Gastrocnemius medialis (tissue), 4 donors: ENCODE results near the gene LRMDA. TPM values are rescaled to one million over a fixed set of nuclear protein-coding genes. Genes with fewer than 3 reads are reported as not detected.

Source experiments
- ATAC-seq, 2 donors: fragments of 150-250 bp; one replicate each; pipeline ENCODE4 v1.9.1; 2016
- DNase-seq, 2 donors: peaks; one replicate each; pipeline ENCODE4 v3.0.0-alpha.2; 2019
- H3K27ac ChIP-seq, 4 donors: fragments of 200-600 bp; sonication (generic); 1 replicate in 1 of 4; 2 replicates in 3 of 4; pipeline ENCODE4 v1.5.1; 2016 to 2018; ENCODE audit warnings: mild to moderate bottlenecking in 2 of 4, moderate library complexity in 1 of 4
- H3K27me3 ChIP-seq, 3 donors: fragments of 200-600 bp; sonication (generic) in 2 of 3; 1 replicate in 1 of 3; 2 replicates in 2 of 3; pipeline versions ENCODE4 v1.5.1 to v1.6.0; 2016 to 2019; ENCODE audit warnings: mild to moderate bottlenecking in 1 of 3, moderate library complexity in 1 of 3
- H3K36me3 ChIP-seq, 2 donors: fragments of 200-600 bp; sonication (generic) in 1 of 2; one replicate each; pipeline ENCODE4 v1.5.1; 2017 to 2018
- H3K4me1 ChIP-seq, 2 donors: fragments of 200-600 bp; sonication (generic) in 1 of 2; one replicate each; pipeline ENCODE4 v1.5.1; 2016 to 2017; ENCODE audit warnings: mild to moderate bottlenecking in 2 of 2
- H3K4me3 ChIP-seq, 4 donors: fragments of 200-600 bp; sonication (generic) in 3 of 4; 1 replicate in 1 of 4; 2 replicates in 3 of 4; pipeline ENCODE4 v1.5.1; 2016 to 2019; ENCODE audit warnings: mild to moderate bottlenecking in 2 of 4
- H3K9me3 ChIP-seq, 3 donors: fragments of 200-600 bp; sonication (generic) in 2 of 3; 1 replicate in 1 of 3; 2 replicates in 2 of 3; pipeline ENCODE4 v1.5.1; 2016 to 2019
- POLR2A ChIP-seq, 2 donors: fragments of 450-650 bp; IDR thresholded peaks; one replicate each; pipeline ENCODE4 v1.6.1; 2017; ENCODE audit warnings: antibody characterized with exemption in 2 of 2, mild to moderate bottlenecking in 2 of 2, moderate library complexity in 2 of 2
- in situ Hi-C, 4 donors: fragments of 200-750 bp; cut with MboI; loops; one replicate each; pipeline versions ENCODE4 v1.15.0 to v1.8.0; 2017; ENCODE audit warnings: low sequenced_read_pairs in 4 of 4
- intact Hi-C: fragments of 100-400 bp; cut with DNase I; formaldehyde crosslinking; loops from one replicate; pipeline ENCODE4 v1.15.1; 2023; ENCODE audit warnings: low total_unique reads
- total RNA-seq, 4 donors: library from RNA; depleted of rRNA; stranded (reverse); fragments of >200 nt; gene quantifications; one replicate each; pipeline versions ENCODE4 v1.1.0 to v1.2.3, GENCODE V29; 2016
- TF ChIP-seq, protein P1 (sequence below), 5 experiments: fragments of 450-650 bp in 3 of 5; fragments of 200-600 bp in 2 of 5; sonication (generic) in 2 of 5; IDR thresholded peaks in 4 of 5; conservative IDR thresholded peaks in 1 of 5; 1 replicate in 4 of 5; 2 replicates in 1 of 5; pipeline ENCODE4 v1.5.1; 2016 to 2019; ENCODE audit warnings: antibody characterized with exemption in 5 of 5, mild to moderate bottlenecking in 3 of 5, moderate library complexity in 3 of 5

LRMDA gene
- total RNA-seq, 4 donors from 2014 or later = 0.80 to 4.5 (median 1.4) TPM

DNA sequence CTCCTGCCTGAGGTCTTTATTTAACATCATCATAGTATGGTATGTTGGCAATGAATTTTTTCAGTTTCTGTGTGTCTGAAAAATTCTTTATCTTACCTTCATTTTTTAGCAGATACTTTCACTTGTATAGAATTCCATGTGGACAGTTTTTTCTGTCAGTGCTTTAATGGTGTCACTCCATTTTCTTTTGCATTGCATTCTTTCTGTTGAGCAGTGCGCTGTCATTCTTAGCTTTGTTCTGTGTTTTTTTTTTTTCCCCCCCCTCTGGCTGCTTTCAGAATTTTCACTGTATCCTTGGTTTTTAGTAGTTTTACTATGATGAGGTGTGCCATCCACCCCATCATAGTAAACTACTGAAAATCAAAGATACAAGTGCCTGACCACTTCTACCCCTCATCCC is 120.7 kb downstream of the LRMDA start:
- no peak overlapping the region for H3K4me3 ChIP-seq
- in situ Hi-C loops = no loop called here
- intact Hi-C loops = no loop called here
- no peak overlapping the region for H3K27ac ChIP-seq
- no peak for ATAC-seq
- no peak for TF ChIP-seq POLR2A (IDR thresholded peaks at IDR 0.05)
- TF ChIP-seq, protein P1, sequence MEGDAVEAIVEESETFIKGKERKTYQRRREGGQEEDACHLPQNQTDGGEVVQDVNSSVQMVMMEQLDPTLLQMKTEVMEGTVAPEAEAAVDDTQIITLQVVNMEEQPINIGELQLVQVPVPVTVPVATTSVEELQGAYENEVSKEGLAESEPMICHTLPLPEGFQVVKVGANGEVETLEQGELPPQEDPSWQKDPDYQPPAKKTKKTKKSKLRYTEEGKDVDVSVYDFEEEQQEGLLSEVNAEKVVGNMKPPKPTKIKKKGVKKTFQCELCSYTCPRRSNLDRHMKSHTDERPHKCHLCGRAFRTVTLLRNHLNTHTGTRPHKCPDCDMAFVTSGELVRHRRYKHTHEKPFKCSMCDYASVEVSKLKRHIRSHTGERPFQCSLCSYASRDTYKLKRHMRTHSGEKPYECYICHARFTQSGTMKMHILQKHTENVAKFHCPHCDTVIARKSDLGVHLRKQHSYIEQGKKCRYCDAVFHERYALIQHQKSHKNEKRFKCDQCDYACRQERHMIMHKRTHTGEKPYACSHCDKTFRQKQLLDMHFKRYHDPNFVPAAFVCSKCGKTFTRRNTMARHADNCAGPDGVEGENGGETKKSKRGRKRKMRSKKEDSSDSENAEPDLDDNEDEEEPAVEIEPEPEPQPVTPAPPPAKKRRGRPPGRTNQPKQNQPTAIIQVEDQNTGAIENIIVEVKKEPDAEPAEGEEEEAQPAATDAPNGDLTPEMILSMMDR (IDR thresholded peaks at IDR 0.05 in 4 of 5, conservative IDR thresholded peaks at IDR 0.05 in 1 of 5) = no peak
- H3K4me1 ChIP-seq = no peaks in the 10 kb centered on the region
- peaks cover 0 to 4% (median 0%) of the 10 kb centered on the region in 3 donors for H3K9me3 ChIP-seq
- H3K36me3 ChIP-seq = no peaks in the 10 kb centered on the region
- DNase-seq = no peak
- no peaks in the 10 kb centered on the region for H3K27me3 ChIP-seq

DNA sequence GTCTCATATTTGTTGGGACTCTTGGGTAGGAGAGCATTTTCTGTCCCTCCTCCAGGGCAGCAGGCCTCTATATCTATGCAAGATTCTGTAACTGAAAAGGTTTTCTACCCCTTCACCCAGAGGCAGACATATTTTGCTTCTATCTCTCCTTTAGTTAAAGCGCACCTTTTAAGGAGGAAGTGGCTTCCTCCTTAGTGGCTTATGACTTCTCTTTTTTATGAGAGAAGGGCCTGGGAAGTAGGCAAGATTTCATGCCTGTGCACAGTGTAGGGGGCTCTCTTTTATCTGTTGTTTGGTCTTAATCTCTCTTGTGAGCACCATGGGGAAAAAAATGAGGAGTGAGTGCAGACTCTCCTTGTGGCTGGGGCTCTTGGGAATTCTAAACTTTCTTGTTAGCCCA is 122.1 kb downstream of the LRMDA start:
- no peak overlapping the region for H3K4me3 ChIP-seq
- H3K27me3 ChIP-seq = no peaks in the 10 kb centered on the region
- TF ChIP-seq POLR2A (IDR thresholded peaks at IDR 0.05) = no peak
- TF ChIP-seq, protein P1 (IDR thresholded peaks at IDR 0.05 in 4 of 5, conservative IDR thresholded peaks at IDR 0.05 in 1 of 5) = no peak
- DNase-seq = no peak
- intact Hi-C loops = no loop called here
- in situ Hi-C loops = no loop called here
- H3K36me3 ChIP-seq = no peaks in the 10 kb centered on the region
- peaks cover 0 to 4% (median 0%) of the 10 kb centered on the region in 3 donors for H3K9me3 ChIP-seq
- no peaks in the 10 kb centered on the region for H3K4me1 ChIP-seq
- ATAC-seq = no peak
- H3K27ac ChIP-seq = no peak overlapping the region

DNA sequence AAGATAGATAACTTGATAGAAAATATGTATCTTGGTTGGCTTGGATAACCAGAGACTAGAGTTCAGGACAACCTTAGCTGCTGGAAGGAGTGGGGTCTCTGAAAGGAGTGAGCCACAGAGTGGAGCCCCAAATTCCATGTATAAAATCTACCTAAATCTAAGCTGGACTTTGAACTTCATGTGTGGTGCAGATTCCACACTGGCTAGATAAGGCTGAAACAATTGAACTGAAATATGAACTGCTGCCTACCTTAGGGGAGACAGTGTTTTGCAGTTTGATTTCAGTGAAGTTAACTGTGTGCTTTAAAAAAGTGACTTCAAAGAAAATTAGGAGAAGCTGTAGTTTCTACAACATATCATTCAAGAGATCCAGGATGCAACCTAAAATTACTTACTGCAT is 123.9 kb downstream of the LRMDA start:
- TF ChIP-seq, protein P1 (IDR thresholded peaks at IDR 0.05 in 4 of 5, conservative IDR thresholded peaks at IDR 0.05 in 1 of 5) = no peak
- TF ChIP-seq POLR2A (IDR thresholded peaks at IDR 0.05) = no peak
- no peak overlapping the region for H3K4me3 ChIP-seq
- no peaks in the 10 kb centered on the region for H3K36me3 ChIP-seq
- no peak for DNase-seq
- H3K9me3 ChIP-seq = peaks cover 0 to 4% (median 0%) of the 10 kb centered on the region in 3 donors
- intact Hi-C loops = no loop called here
- H3K27ac ChIP-seq = no peak overlapping the region
- H3K27me3 ChIP-seq = no peaks in the 10 kb centered on the region
- H3K4me1 ChIP-seq = no peaks in the 10 kb centered on the region
- no peak for ATAC-seq
- in situ Hi-C loops = no loop called here

DNA sequence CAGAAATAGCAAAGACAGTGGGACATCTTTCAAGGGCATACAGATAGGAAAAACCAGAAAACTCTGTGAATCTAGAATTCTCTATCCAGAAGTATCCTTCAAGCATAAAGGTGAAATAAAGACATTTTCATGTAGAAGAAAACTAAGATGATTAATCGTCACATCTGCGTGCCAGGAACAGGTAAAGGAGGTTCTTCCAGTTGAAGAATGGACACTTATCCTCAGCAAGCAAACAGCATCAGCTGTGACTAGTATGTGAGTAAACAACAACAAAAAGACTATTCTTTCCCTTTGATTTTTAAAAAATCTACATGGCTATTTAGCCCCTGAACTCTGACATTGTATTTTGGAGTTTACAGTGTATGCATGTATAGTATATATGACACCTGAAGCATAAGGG is 124.9 kb downstream of the LRMDA start:
- TF ChIP-seq POLR2A (IDR thresholded peaks at IDR 0.05) = no peak
- TF ChIP-seq, protein P1 (IDR thresholded peaks at IDR 0.05 in 4 of 5, conservative IDR thresholded peaks at IDR 0.05 in 1 of 5) = no peak
- H3K36me3 ChIP-seq = no peaks in the 10 kb centered on the region
- intact Hi-C loops = no loop called here
- no peak overlapping the region for H3K4me3 ChIP-seq
- no peaks in the 10 kb centered on the region for H3K9me3 ChIP-seq
- in situ Hi-C loops = no loop called here
- no peaks in the 10 kb centered on the region for H3K4me1 ChIP-seq
- no peak for ATAC-seq
- no peak for DNase-seq
- no peaks in the 10 kb centered on the region for H3K27me3 ChIP-seq
- no peak overlapping the region for H3K27ac ChIP-seq
